Measurements from ENCODE around the gene SLC33A1.
"Not testable (repeated sequence)": the region's sequence is repeated elsewhere in the genome, so short reads cannot be mapped to it uniquely, and the experiment has no call there.

SLC33A1 gene

GRCh38 chr3:155861476-155862183 lies 7.4 kb upstream of the SLC33A1 start:
- no peak for DNase-seq

GRCh38 chr3:155860424-155860823 lies 6.2 kb upstream of the SLC33A1 start:
- not testable (repeated sequence) for DNase-seq

GRCh38 chr3:155859859-155860258 lies 5.6 kb upstream of the SLC33A1 start:
- peak; percentile 6 for DNase-seq

- peak; percentile 2 for DNase-seq
Observed at GRCh38 chr3:155853214-155854140, 750 bp downstream of the SLC33A1 start.

- no peak for DNase-seq
Observed at GRCh38 chr3:155852341-155852740, 1.9 kb downstream of the SLC33A1 start.

GRCh38 chr3:155849404-155849803 lies 4.8 kb downstream of the SLC33A1 start:
- not testable (repeated sequence) for DNase-seq

- no peak for DNase-seq
Observed at GRCh38 chr3:155847993-155848392, 6.2 kb downstream of the SLC33A1 start.

- no peak for DNase-seq
Observed at GRCh38 chr3:155846119-155846518, 8.1 kb downstream of the SLC33A1 start.

GRCh38 chr3:155843569-155843968 lies 10.7 kb downstream of the SLC33A1 start:
- DNase-seq: no peak

GRCh38 chr3:155835341-155836071 lies 18.7 kb downstream of the SLC33A1 start:
- no peak for DNase-seq

GRCh38 chr3:155828490-155829098 lies 25.6 kb downstream of the SLC33A1 start:
- DNase-seq: not testable (repeated sequence)

- no peak for DNase-seq
Observed at GRCh38 chr3:155815030-155815545, 39.1 kb downstream of the SLC33A1 start.

GRCh38 chr3:155813224-155813623 lies 41.0 kb downstream of the SLC33A1 start:
- DNase-seq: not testable (repeated sequence)

- DNase-seq: no peak
Observed at GRCh38 chr3:155809181-155809580, 45.0 kb downstream of the SLC33A1 start.

- no peak for DNase-seq
Observed at GRCh38 chr3:155807823-155808222, 46.4 kb downstream of the SLC33A1 start.

- peak; percentile 35 for DNase-seq
Observed at GRCh38 chr3:155805802-155806618, 48.2 kb downstream of the SLC33A1 start, which contains the start of gene C3orf33. C3orf33 (minus strand) TSS chr3:155806278; CDS start chr3:155806252, 26 bp downstream.

- DNase-seq: no peak
Observed at GRCh38 chr3:155805204-155805801, 48.9 kb downstream of the SLC33A1 start.

- DNase-seq: no peak
Observed at GRCh38 chr3:155804323-155804722, 49.9 kb downstream of the SLC33A1 start.

GRCh38 chr3:155792532-155792931 lies 61.7 kb downstream of the SLC33A1 start:
- DNase-seq: no peak

- DNase-seq: no peak
Observed at GRCh38 chr3:155791190-155791589, 63.0 kb downstream of the SLC33A1 start.

All from NCI-H1694 (cell line).